Lower lobe of right lung (tissue), 2 donors: Measurements from ENCODE around the gene AKIP1. TPM values are rescaled to one million over a fixed set of nuclear protein-coding genes. Genes with fewer than 3 reads are reported as not detected.

Experiments used
- ATAC-seq, 2 donors: fragments of 200-7000 bp; cut with Tn5 transposase; one replicate each; pipeline ENCODE4 v1.9.1; 2020 to 2022; ENCODE audit warnings: mild to moderate bottlenecking in 2 of 2, moderate library complexity in 2 of 2
- DNase-seq: peaks from one replicate; pipeline ENCODE4 v3.0.0-alpha.2; 2020
- H3K27ac ChIP-seq: fragments of 200-600 bp; one replicate; pipeline ENCODE4 v1.8.0; 2022
- H3K27me3 ChIP-seq: fragments of 200-600 bp; one replicate; pipeline ENCODE4 v1.8.0; 2022; ENCODE audit warnings: low read depth
- H3K36me3 ChIP-seq: fragments of 200-600 bp; one replicate; pipeline ENCODE4 v1.8.0; 2022; ENCODE audit warnings: mild to moderate bottlenecking
- H3K4me1 ChIP-seq: fragments of 200-600 bp; one replicate; pipeline ENCODE4 v1.8.0; 2022
- H3K4me3 ChIP-seq: fragments of 200-600 bp; one replicate; pipeline ENCODE4 v1.8.0; 2022; ENCODE audit warnings: mild to moderate bottlenecking
- H3K9me3 ChIP-seq: fragments of 200-600 bp; one replicate; pipeline ENCODE4 v1.8.0; 2022
- CTCF ChIP-seq: fragments of 200-600 bp; IDR thresholded peaks from one replicate; pipeline ENCODE4 v1.8.0; 2022; ENCODE audit warnings: antibody characterized with exemption, mild to moderate bottlenecking
- intact Hi-C: fragments of 100-400 bp; cut with DNase I; formaldehyde crosslinking; loops from one replicate; pipeline ENCODE4 v1.11.0; 2022
- total RNA-seq: library from RNA; stranded (reverse); fragmentation: NEBNext Ultra II Directional; extraction: Animal tissue kit (Norgen Biotek cat#: 25700); gene quantifications from one replicate; pipeline ENCODE4 v1.2.1, GENCODE V29; 2021
- donor health status: DM: no; HTN: yes; CAD: no; lungs with severe emphysema.

Gene AKIP1
- total RNA-seq, 1 donor from 2014 or later: 24.1 TPM

- Histone ChIP-seq H3K27me3 (no peaks in the 10 kb centered on the region), H3K27ac (no peak overlapping the region), H3K9me3 (no peaks in the 10 kb centered on the region), H3K36me3 (peaks cover 34% of the 10 kb centered on the region), H3K4me3 (no peak overlapping the region), H3K4me1 (no peaks in the 10 kb centered on the region)
- DNase-seq (no peak), ATAC-seq (no peak)
- intact Hi-C loops: no loop called here
- no peak for TF ChIP-seq CTCF
Measured at GRCh38 chr11:8925711-8926110, 14.7 kb downstream of the AKIP1 start.

DNA sequence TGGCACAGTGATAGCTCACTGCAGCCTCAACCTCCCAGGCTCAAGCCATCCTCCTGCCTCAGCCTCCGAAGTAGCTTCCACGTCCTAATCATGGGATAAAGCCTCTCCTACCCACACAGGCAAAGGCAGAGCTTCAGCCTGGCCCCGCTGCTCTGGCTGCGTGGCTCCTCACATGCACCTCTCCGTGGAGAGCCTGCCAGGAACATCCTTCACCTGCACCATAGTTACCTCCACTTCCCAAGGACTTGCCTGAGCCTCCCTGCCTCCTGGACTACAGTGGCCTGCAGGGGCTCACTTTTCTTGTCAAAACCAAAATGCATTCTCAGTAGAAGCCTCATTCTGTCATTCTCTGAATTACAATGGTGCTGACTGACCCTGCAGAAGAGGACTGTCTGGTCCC lies 15.2 kb downstream of the AKIP1 start:
- Histone ChIP-seq H3K27ac (no peak overlapping the region), H3K4me1 (no peaks in the 10 kb centered on the region), H3K27me3 (no peaks in the 10 kb centered on the region), H3K9me3 (no peaks in the 10 kb centered on the region), H3K4me3 (no peak overlapping the region), H3K36me3 (peaks cover 29% of the 10 kb centered on the region)
- intact Hi-C loops: no loop called here
- TF ChIP-seq CTCF: no peak
- ATAC-seq (no peak), DNase-seq (no peak)

- TF ChIP-seq CTCF: no peak
- no peak for DNase-seq
- intact Hi-C loops: no loop called here
- no peak for ATAC-seq
- H3K4me1 ChIP-seq: no peaks in the 10 kb centered on the region
- H3K27me3 ChIP-seq: no peaks in the 10 kb centered on the region
- H3K4me3 ChIP-seq: no peak overlapping the region
- H3K9me3 ChIP-seq: no peaks in the 10 kb centered on the region
- H3K36me3 ChIP-seq: peaks cover 19% of the 10 kb centered on the region
- H3K27ac ChIP-seq: no peak overlapping the region
Measured at GRCh38 chr11:8927233-8927632, 16.2 kb downstream of the AKIP1 start.

DNA sequence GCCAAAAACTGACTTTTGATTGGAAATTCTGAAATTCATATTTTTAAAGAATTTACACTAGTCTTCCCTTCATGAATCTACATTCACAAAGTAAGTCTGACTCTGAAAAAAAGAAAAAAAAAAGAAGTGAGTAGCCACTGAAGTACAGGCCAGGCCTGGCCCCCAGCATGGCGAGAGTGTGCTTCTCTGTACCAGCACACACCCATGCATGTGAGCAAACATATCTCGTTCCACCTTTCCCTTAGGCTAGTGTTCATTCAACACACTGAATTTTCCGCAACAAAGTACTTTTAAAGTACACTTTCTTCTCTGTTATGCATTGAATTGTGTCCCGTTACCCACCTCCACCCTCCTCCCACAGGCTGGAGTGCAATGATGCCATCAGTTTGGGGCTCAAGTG lies 17.2 kb downstream of the AKIP1 start:
- no peak for DNase-seq
- H3K4me3 ChIP-seq: no peak overlapping the region
- no peaks in the 10 kb centered on the region for H3K4me1 ChIP-seq
- ATAC-seq: no peak
- peaks cover 9% of the 10 kb centered on the region for H3K36me3 ChIP-seq
- no peaks in the 10 kb centered on the region for H3K9me3 ChIP-seq
- no peak overlapping the region for H3K27ac ChIP-seq
- H3K27me3 ChIP-seq: no peaks in the 10 kb centered on the region
- no peak for TF ChIP-seq CTCF
- intact Hi-C loops: no loop called here

DNA sequence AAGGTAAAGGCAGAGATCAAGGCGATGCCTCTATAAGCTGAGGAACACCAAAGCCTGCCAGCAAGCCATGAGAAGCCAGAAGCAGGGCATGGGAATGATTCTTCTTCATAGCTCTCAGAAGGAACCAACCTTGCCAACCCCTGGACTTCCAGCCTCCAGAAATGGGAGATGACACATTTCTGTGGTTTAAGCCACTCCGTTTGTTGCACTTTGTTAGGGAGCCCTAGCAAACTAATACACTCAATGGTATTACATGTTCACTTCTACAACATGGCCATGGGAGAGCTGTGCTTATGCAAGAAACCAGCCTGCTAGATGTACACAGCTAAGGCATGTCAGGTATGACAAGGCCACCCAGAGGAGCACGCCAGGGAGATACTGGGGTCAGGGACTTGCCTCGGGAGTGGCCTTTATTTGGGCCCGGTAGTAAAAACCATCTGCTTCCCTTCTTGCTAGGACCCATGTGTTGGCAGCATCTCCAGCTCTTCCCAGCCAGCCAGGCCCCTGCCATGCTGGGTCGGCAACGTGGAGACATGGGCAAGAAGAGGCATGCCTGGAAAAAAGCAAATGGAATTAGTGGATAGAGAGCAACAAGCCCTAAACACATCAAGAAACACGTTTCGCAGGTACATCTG lies 18.1 kb downstream of the AKIP1 start:
- ATAC-seq (no peak), DNase-seq (no peak)
- TF ChIP-seq CTCF: no peak
- H3K27me3 ChIP-seq: no peaks in the 10 kb centered on the region
- H3K27ac ChIP-seq: no peak overlapping the region
- no peaks in the 10 kb centered on the region for H3K9me3 ChIP-seq
- intact Hi-C loops: no loop called here
- H3K36me3 ChIP-seq: peaks cover 1% of the 10 kb centered on the region
- H3K4me1 ChIP-seq: no peaks in the 10 kb centered on the region
- no peak overlapping the region for H3K4me3 ChIP-seq
